Smooth muscle cell (in vitro differentiated cells): Measurements from ENCODE around the gene AGAP3. TPM values are rescaled to one million over a fixed set of nuclear protein-coding genes. Genes with fewer than 3 reads are reported as not detected.

Source experiments
- DNase-seq: peaks from one replicate; lab custom pipeline; 2025; ENCODE audit not compliant: unreplicated experiment; lab: John Stamatoyannopoulos, UW
- H2AFZ ChIP-seq: fragments of 200-600 bp; sonication (generic); 2 replicates; pipeline ENCODE4 v1.6.0; 2016; ENCODE audit warnings: antibody characterized with exemption, low read depth, mild to moderate bottlenecking
- H3F3A ChIP-seq: fragments of 200-600 bp; sonication (generic); 2 replicates; pipeline ENCODE4 v1.6.0; 2017; ENCODE audit warnings: antibody characterized with exemption, low read depth
- H3K27ac ChIP-seq: fragments of 200-600 bp; sonication (generic); 2 replicates; pipeline ENCODE4 v1.5.1; 2016; ENCODE audit warnings: low read depth, mild to moderate bottlenecking
- H3K27me3 ChIP-seq: fragments of 200-600 bp; sonication (generic); 2 replicates; pipeline ENCODE4 v1.6.1; 2016; ENCODE audit warnings: low read depth, mild to moderate bottlenecking
- H3K36me3 ChIP-seq: fragments of 200-600 bp; sonication (generic); 2 replicates; pipeline ENCODE4 v1.5.1; 2016; ENCODE audit warnings: low read depth
- H3K4me1 ChIP-seq: fragments of 200-600 bp; sonication (generic); 2 replicates; pipeline ENCODE4 v1.5.1; 2016; ENCODE audit warnings: low read depth
- H3K4me2 ChIP-seq: fragments of 200-600 bp; sonication (generic); 2 replicates; pipeline ENCODE4 v1.6.0; 2016; ENCODE audit warnings: mild to moderate bottlenecking
- H3K4me3 ChIP-seq: fragments of 200-600 bp; sonication (generic); 2 replicates; pipeline ENCODE4 v1.5.1; 2016; ENCODE audit warnings: mild to moderate bottlenecking
- H3K79me2 ChIP-seq: fragments of 200-600 bp; sonication (generic); 2 replicates; pipeline ENCODE4 v1.6.0; 2016; ENCODE audit warnings: low read depth, mild to moderate bottlenecking
- H3K9ac ChIP-seq: fragments of 200-600 bp; sonication (generic); 2 replicates; pipeline ENCODE4 v1.6.0; 2016; ENCODE audit warnings: low read depth
- H3K9me3 ChIP-seq: fragments of 200-600 bp; sonication (generic); replicated peaks from 2 replicates; pipeline ENCODE4 v1.5.1; 2016; ENCODE audit warnings: low read depth
- H4K20me1 ChIP-seq: fragments of 200-600 bp; sonication (generic); 2 replicates; pipeline ENCODE4 v1.6.0; 2016; ENCODE audit warnings: low read depth
- WGBS: methylation state at CpG from one replicate; pipeline ENCODE4 v1.1.7; 2016; ENCODE audit warnings: low lambda C conversion rate; 5-methylcytosine and 5-hydroxymethylcytosine counted together
- polyA plus RNA-seq: library from polyadenylated mRNA; unstranded; fragments of >200 nt; fragmentation: Nextera tagmentation; extraction: Ambion mirVana; gene quantifications from 2 replicates; pipeline ENCODE4 v1.2.1, GENCODE V29; 2016
- total RNA-seq: library from RNA; depleted of rRNA; stranded (reverse); fragments of >200 nt; gene quantifications from 2 replicates; pipeline ENCODE4 v1.2.3, GENCODE V29; 2014
- TF ChIP-seq, protein P1 (sequence below): fragments of 200-600 bp; sonication (generic); IDR thresholded peaks from 2 replicates; pipeline ENCODE4 v1.5.1; 2017; ENCODE audit warnings: borderline replicate concordance, mild to moderate bottlenecking, antibody characterized with exemption; ENCODE audit not compliant: insufficient read depth, poor library complexity, severe bottlenecking

The AGAP3 gene
- total and polyA plus RNA-seq, 2 experiments from 2014 or later = 29.8 to 51.4 TPM

DNA sequence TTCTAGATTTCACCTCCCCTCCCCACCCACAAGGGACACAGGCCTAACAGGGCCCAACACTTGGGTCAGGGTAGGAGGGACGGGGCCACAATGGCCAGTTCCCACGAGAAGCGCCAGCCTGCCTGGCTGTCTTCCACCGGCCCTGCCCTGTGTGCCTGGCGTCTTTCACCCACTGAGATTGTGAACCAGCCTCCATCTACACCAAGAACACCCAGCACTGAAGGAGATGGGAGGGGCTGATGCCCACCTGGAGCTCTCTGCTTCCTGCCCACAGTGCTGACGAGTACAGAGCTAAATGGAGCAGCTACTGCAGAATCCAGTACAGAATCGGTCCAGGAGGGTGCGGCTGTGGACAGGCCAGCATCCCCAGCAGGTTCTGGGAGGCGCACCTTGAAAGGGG is 40.3 kb upstream of the AGAP3 start:
- H3K4me2 ChIP-seq = no peak overlapping the region
- no peak overlapping the region for H3K27ac ChIP-seq
- no peaks in the 10 kb centered on the region for H3K36me3 ChIP-seq
- H3F3A ChIP-seq = no peaks in the 10 kb centered on the region
- no peak for DNase-seq
- 95% methylated on average over 9 of the region's 9 CpGs for WGBS
- H3K4me1 ChIP-seq = no peaks in the 10 kb centered on the region
- H3K9me3 ChIP-seq = no peaks in the 10 kb centered on the region
- no peak overlapping the region for H3K4me3 ChIP-seq
- H3K9ac ChIP-seq = no peak overlapping the region
- no peaks in the 10 kb centered on the region for H4K20me1 ChIP-seq
- no peaks in the 10 kb centered on the region for H3K79me2 ChIP-seq
- H2AFZ ChIP-seq = no peak overlapping the region
- TF ChIP-seq, protein P1, sequence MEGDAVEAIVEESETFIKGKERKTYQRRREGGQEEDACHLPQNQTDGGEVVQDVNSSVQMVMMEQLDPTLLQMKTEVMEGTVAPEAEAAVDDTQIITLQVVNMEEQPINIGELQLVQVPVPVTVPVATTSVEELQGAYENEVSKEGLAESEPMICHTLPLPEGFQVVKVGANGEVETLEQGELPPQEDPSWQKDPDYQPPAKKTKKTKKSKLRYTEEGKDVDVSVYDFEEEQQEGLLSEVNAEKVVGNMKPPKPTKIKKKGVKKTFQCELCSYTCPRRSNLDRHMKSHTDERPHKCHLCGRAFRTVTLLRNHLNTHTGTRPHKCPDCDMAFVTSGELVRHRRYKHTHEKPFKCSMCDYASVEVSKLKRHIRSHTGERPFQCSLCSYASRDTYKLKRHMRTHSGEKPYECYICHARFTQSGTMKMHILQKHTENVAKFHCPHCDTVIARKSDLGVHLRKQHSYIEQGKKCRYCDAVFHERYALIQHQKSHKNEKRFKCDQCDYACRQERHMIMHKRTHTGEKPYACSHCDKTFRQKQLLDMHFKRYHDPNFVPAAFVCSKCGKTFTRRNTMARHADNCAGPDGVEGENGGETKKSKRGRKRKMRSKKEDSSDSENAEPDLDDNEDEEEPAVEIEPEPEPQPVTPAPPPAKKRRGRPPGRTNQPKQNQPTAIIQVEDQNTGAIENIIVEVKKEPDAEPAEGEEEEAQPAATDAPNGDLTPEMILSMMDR = no peak
- H3K27me3 ChIP-seq = no peaks in the 10 kb centered on the region

DNA sequence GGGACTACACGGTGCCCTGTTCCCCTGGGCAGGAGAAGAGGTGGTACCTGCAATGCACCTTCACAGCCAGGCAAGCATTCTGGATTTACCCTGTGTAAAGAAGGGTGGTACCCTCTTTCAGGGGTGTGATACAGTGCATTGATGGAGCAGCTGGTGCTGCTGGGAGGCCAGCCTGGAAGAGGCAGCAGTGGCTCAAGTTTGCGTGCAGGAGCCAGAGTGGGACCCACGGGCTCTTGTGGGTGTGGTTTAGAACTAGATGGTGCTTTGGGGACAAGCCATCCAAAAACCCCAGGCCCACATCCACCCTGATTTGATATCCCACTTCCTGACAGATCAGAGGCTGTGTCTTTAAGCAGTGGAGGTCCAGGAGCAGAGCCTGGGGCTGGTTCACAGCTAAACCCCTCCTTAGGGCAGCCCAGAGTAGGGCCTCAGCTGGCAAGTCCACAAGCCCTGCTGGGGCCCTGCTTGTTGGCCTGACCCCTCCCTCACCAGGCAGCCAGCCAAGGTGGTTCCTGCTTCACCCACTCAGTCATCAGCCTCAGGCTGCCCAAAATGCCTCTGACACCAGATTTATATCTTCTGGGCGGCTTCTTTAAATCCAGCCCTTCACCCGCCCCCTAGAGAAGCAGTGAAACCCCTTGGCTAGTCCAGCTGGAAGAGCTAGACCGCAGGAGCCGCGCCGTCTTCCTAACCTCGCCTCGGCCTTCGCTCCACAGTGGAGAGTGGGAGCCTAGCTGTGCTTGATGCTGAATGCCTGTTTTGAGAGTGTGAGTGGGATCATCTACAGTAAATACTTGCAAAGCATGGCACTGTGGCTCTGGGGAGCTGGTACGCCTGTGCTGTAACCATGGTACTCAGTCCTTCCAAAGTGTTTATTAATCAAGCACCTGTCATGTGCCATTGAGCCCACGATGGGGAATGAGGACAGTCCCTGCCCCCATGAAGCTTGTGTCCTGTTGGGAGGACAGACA is 39.4 kb upstream of the AGAP3 start:
- no peaks in the 10 kb centered on the region for H3F3A ChIP-seq
- H3K27me3 ChIP-seq = no peaks in the 10 kb centered on the region
- H3K4me1 ChIP-seq = no peaks in the 10 kb centered on the region
- TF ChIP-seq, protein P1 = no peak
- H3K27ac ChIP-seq = no peak overlapping the region
- peak overlapping the region; percentile 31 for H3K4me2 ChIP-seq
- DNase-seq = peak; percentile 14
- H3K9me3 ChIP-seq = no peaks in the 10 kb centered on the region
- H4K20me1 ChIP-seq = peaks cover 4% of the 10 kb centered on the region
- WGBS = 83% methylated on average over 14 of the region's 14 CpGs
- no peaks in the 10 kb centered on the region for H3K79me2 ChIP-seq
- no peak overlapping the region for H2AFZ ChIP-seq
- H3K9ac ChIP-seq = no peak overlapping the region
- no peaks in the 10 kb centered on the region for H3K36me3 ChIP-seq
- no peak overlapping the region for H3K4me3 ChIP-seq

DNA sequence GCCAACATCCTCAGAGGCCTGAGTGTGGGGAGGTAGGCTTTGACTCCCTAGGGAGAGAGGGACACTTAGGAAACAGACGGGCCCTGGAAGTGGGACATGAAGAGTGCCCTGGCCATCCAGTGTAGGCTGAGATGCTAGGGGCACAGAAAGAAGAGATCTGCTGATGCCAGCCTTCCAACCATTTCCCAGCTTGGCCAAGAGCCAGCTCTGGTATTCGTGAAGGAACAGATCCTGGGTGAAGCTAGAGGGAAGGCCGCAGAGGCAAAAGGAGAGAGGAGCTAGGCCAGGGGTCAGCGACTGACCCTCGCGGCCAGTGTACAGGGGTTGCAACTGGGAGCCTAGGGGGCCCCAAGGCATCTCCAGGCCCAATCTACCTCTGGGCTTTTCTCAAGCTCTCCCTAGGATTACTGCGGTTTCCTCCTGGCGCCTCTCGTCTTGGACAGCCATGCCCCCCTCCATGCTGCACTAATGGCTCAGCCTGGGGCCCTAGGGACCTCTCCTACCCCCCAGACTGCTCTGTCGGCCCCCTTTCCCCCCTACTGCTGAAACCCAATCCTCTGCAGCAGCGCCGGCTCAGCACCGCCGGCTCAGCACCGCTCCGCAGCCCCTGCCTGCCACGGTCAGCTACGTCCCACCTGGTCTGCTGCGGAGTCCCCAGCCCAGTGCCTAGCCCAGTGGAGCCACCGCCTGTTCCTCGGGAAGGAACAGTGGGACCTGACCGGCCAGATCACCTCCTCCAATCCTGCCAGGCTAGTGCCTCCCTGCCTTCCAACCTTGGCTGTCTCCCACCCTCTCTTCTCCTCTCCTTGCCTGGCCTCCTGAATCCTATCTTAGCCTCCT is 38.1 kb upstream of the AGAP3 start, which contains the start of gene ASIC3:
ASIC3 (plus strand) TSS at position 556 of the 840 bp plus-strand sequence. CDS start 355 bp downstream, outside the sequence.
- WGBS = 90% methylated on average over 19 of the region's 22 CpGs
- DNase-seq = no peak
- Histone ChIP-seq H4K20me1 (peaks cover 8% of the 10 kb centered on the region), H3F3A (no peaks in the 10 kb centered on the region), H3K27ac (no peak within 1 kb of the TSS), H3K79me2 (no peaks in the 10 kb centered on the region), H3K36me3 (no peaks in the 10 kb centered on the region), H3K4me3 (no peak within 1 kb of the TSS), H3K4me2 (no peak within 1 kb of the TSS), H3K27me3 (no peaks in the 10 kb centered on the region), H3K9me3 (no peaks in the 10 kb centered on the region), H2AFZ (no peak within 1 kb of the TSS), H3K4me1 (no peaks in the 10 kb centered on the region), H3K9ac (no peak within 1 kb of the TSS)
- TF ChIP-seq, protein P1 = no peak
